HG03442 (cell line): ENCODE results near the gene TTC28.
"Not testable (repeated sequence)": the region's sequence is repeated elsewhere in the genome, so short reads cannot be mapped to it uniquely, and the experiment has no call there.

ENCODE experiments used
- ATAC-seq: cut with Tn5 transposase; IDR thresholded peaks from one replicate; pipeline ENCODE4 v1.9.1; 2021; ENCODE audit warnings: mild to moderate bottlenecking, moderate library complexity; ENCODE audit not compliant: unreplicated experiment

Gene TTC28

GRCh38 chr22:28500006-28500405 lies 179.6 kb downstream of the TTC28 start:
- ATAC-seq, result no peak

- ATAC-seq, result no peak
Measured at GRCh38 chr22:28498044-28498443, 181.6 kb downstream of the TTC28 start.

GRCh38 chr22:28497188-28497587 lies 182.5 kb downstream of the TTC28 start:
- ATAC-seq, result no peak

GRCh38 chr22:28491289-28491688 lies 188.4 kb downstream of the TTC28 start:
- not testable (repeated sequence) for ATAC-seq

GRCh38 chr22:28488825-28489224 lies 190.8 kb downstream of the TTC28 start:
- no peak for ATAC-seq

- ATAC-seq, result no peak
Measured at GRCh38 chr22:28484662-28485061, 195.0 kb downstream of the TTC28 start.

- ATAC-seq, result no peak
Measured at GRCh38 chr22:28481725-28482124, 197.9 kb downstream of the TTC28 start.

GRCh38 chr22:28480000-28480715 lies 199.5 kb downstream of the TTC28 start:
- ATAC-seq, result no peak

- ATAC-seq, result no peak
Measured at GRCh38 chr22:28478564-28478963, 201.1 kb downstream of the TTC28 start.

- no peak for ATAC-seq
Measured at GRCh38 chr22:28477556-28477955, 202.1 kb downstream of the TTC28 start.

- ATAC-seq, result no peak
Measured at GRCh38 chr22:28474330-28474729, 205.3 kb downstream of the TTC28 start.

GRCh38 chr22:28473258-28473657 lies 206.4 kb downstream of the TTC28 start:
- ATAC-seq, result no peak

- not testable (repeated sequence) for ATAC-seq
Measured at GRCh38 chr22:28467055-28467454, 212.6 kb downstream of the TTC28 start.

GRCh38 chr22:28466399-28466798 lies 213.2 kb downstream of the TTC28 start:
- ATAC-seq, result no peak

GRCh38 chr22:28465841-28466240 lies 213.8 kb downstream of the TTC28 start:
- ATAC-seq, result no peak

GRCh38 chr22:28464127-28464526 lies 215.5 kb downstream of the TTC28 start:
- no peak for ATAC-seq

- ATAC-seq, result not testable (repeated sequence)
Measured at GRCh38 chr22:28463408-28463807, 216.2 kb downstream of the TTC28 start.

- ATAC-seq, result no peak
Measured at GRCh38 chr22:28462901-28463300, 216.7 kb downstream of the TTC28 start.

GRCh38 chr22:28462041-28462440 lies 217.6 kb downstream of the TTC28 start:
- no peak for ATAC-seq

GRCh38 chr22:28454431-28455064 lies 225.1 kb downstream of the TTC28 start:
- no peak for ATAC-seq

GRCh38 chr22:28450109-28450508 lies 229.5 kb downstream of the TTC28 start:
- no peak for ATAC-seq

- no peak for ATAC-seq
Measured at GRCh38 chr22:28449041-28449440, 230.6 kb downstream of the TTC28 start.

GRCh38 chr22:28448625-28449024 lies 231.0 kb downstream of the TTC28 start:
- ATAC-seq, result no peak
